PFSK-1 (cell line): Measurements from ENCODE around the gene PCSK5.

ENCODE experiments used
- FOXP2 ChIP-seq: optimal IDR thresholded peaks from 2 replicates; pipeline ENCODE3; 2011; ENCODE audit warnings: borderline replicate concordance, control low read depth, inconsistent platforms; ENCODE audit not compliant: insufficient read depth; ENCODE audit errors: extremely low read length, extremely low read depth
- POLR2AphosphoS5 ChIP-seq: IDR thresholded peaks from 2 replicates; pipeline ENCODE4 v1.6.1; 2012; ENCODE audit warnings: low read depth, mild to moderate bottlenecking, control low read depth, low read length, moderate library complexity
- REST ChIP-seq, 2 experiments: IDR thresholded peaks; 2 replicates each; pipeline versions ENCODE4 v1.6.1 to v1.8.0; 2011 to 2012; ENCODE audit warnings: low read depth in 2 of 2, low read length in 2 of 2, control low read depth in 1 of 2, inconsistent platforms in 1 of 2, mild to moderate bottlenecking in 1 of 2, moderate library complexity in 1 of 2; ENCODE audit not compliant: insufficient read depth in 1 of 2
- SIN3A ChIP-seq: IDR thresholded peaks from 2 replicates; pipeline ENCODE4 v1.6.1; 2012; ENCODE audit warnings: mild to moderate bottlenecking, low read length, moderate library complexity, borderline replicate concordance; ENCODE audit not compliant: insufficient read depth
- TAF1 ChIP-seq: IDR thresholded peaks from 2 replicates; pipeline ENCODE4 v1.6.1; 2012; ENCODE audit warnings: low read length, control low read depth, borderline replicate concordance; ENCODE audit not compliant: insufficient read depth

GRCh38 chr9:76302947-76303550 is 412.6 kb downstream of the PCSK5 start:
- TF ChIP-seq REST (IDR thresholded peaks at IDR 0.05; ENCODE audit: insufficient read depth in 1 of 2, low read depth in 2 of 2, low read length in 2 of 2) (no peak), TAF1 (no peak), POLR2AphosphoS5 (no peak), SIN3A (no peak), FOXP2 (no peak)
